IMR-90 (cell line): Measurements from ENCODE around the gene DTNA. TPM values are rescaled to one million over a fixed set of nuclear protein-coding genes. Genes with fewer than 3 reads are reported as not detected.

Experiments used
- ATAC-seq: fragments of 200-7000 bp; cut with Tn5 transposase; 2 replicates; pipeline ENCODE4 v1.9.1; 2020; ENCODE audit warnings: low read depth, mild to moderate bottlenecking, moderate library complexity
- BruUV-seq: library from RNA; stranded (reverse); fragments of 400-500 nt; replicated peaks from 2 replicates; lab custom pipeline; 2021; lab: Mats Ljungman, UMichigan
- CTCF ChIA-PET: fragments of 300-600 bp; formaldehyde crosslinking; extraction: SDS; loops from one replicate; lab custom pipeline; 2021; ENCODE audit warnings: antibody characterized with exemption; lab: Yijun Ruan, JAX
- POLR2A ChIA-PET: fragments of 300-600 bp; sonication (Branson Sonifier 250); formaldehyde crosslinking; loops from one replicate; lab custom pipeline; 2022; ENCODE audit warnings: antibody characterized with exemption; ENCODE audit not compliant: unreplicated experiment; lab: Charles Lee
- DNase-seq: peaks from one replicate; pipeline ENCODE4 v3.0.0; 2013
- H2AFZ ChIP-seq: replicated peaks from 2 replicates; pipeline ENCODE3; 2013; ENCODE audit warnings: low read length, mild to moderate bottlenecking; ENCODE audit not compliant: poor library complexity
- H2AK5ac ChIP-seq: 2 replicates; pipeline ENCODE4 v1.6.1; 2013; ENCODE audit warnings: low read depth, low read length, inconsistent platforms
- H2AK9ac ChIP-seq: replicated peaks from 2 replicates; pipeline ENCODE3; 2013; ENCODE audit warnings: mild to moderate bottlenecking, low read depth, low read length, moderate library complexity; ENCODE audit not compliant: poor library complexity
- H2BK120ac ChIP-seq: 2 replicates; pipeline ENCODE4 v1.6.1; 2013; ENCODE audit warnings: low read depth, low read length, inconsistent platforms
- H2BK15ac ChIP-seq: 3 replicates; pipeline ENCODE4 v1.6.1; 2013; ENCODE audit warnings: low read depth, low read length, inconsistent platforms
- H2BK20ac ChIP-seq: 2 replicates; pipeline ENCODE4 v1.6.1; 2013; ENCODE audit warnings: low read depth, mild to moderate bottlenecking, inconsistent platforms, low read length, moderate library complexity
- H2BK5ac ChIP-seq: 2 replicates; pipeline ENCODE4 v1.6.1; 2013; ENCODE audit warnings: mild to moderate bottlenecking, low read depth, low read length, inconsistent platforms; ENCODE audit not compliant: poor library complexity, severe bottlenecking
- H3K14ac ChIP-seq: replicated peaks from 2 replicates; pipeline ENCODE4 v1.6.1; 2013; ENCODE audit warnings: low read depth, low read length, inconsistent platforms
- H3K18ac ChIP-seq: 2 replicates; pipeline ENCODE4 v1.6.1; 2013; ENCODE audit warnings: low read depth, low read length, control low read depth
- H3K23ac ChIP-seq: 2 replicates; pipeline ENCODE4 v1.6.1; 2013; ENCODE audit warnings: low read depth, low read length, inconsistent platforms
- H3K27ac ChIP-seq: 2 replicates; pipeline ENCODE4 v1.5.1; 2013; ENCODE audit warnings: mild to moderate bottlenecking, control low read depth, low read length; ENCODE audit not compliant: insufficient read depth
- H3K27me3 ChIP-seq: 2 replicates; pipeline ENCODE4 v1.6.1; 2013; ENCODE audit warnings: low read length; ENCODE audit not compliant: control insufficient read depth, insufficient read depth
- H3K36me3 ChIP-seq: 2 replicates; pipeline ENCODE4 v1.6.1; 2013; ENCODE audit warnings: low read length, mixed read lengths; ENCODE audit not compliant: control insufficient read depth, insufficient read depth
- H3K4ac ChIP-seq: 2 replicates; pipeline ENCODE4 v1.6.1; 2013; ENCODE audit warnings: low read depth, low read length, inconsistent platforms
- H3K4me1 ChIP-seq: 2 replicates; pipeline ENCODE4 v1.6.1; 2013; ENCODE audit warnings: low read length, mixed read lengths; ENCODE audit not compliant: control insufficient read depth, insufficient read depth
- H3K4me2 ChIP-seq: 2 replicates; pipeline ENCODE4 v1.6.1; 2013; ENCODE audit warnings: low read depth, mild to moderate bottlenecking, control low read depth, low read length, moderate library complexity
- H3K4me3 ChIP-seq: 2 replicates; pipeline ENCODE4 v1.5.1; 2013; ENCODE audit warnings: low read depth, mild to moderate bottlenecking, control low read depth, low read length, moderate library complexity; ENCODE audit not compliant: insufficient read depth
- H3K56ac ChIP-seq: 2 replicates; pipeline ENCODE4 v1.6.1; 2013; ENCODE audit warnings: low read length, inconsistent platforms; ENCODE audit not compliant: insufficient read depth; ENCODE audit errors: extremely low read depth
- H3K79me1 ChIP-seq, 2 experiments: 2 replicates each; pipeline ENCODE4 v1.6.1; 2013; ENCODE audit warnings: low read length in 2 of 2, inconsistent platforms in 1 of 2, low read depth in 1 of 2
- H3K9ac ChIP-seq: 2 replicates; pipeline ENCODE4 v1.6.1; 2013; ENCODE audit warnings: low read depth, low read length, control low read depth
- H3K9me1 ChIP-seq: 2 replicates; pipeline ENCODE4 v1.6.1; 2013; ENCODE audit warnings: low read length, inconsistent platforms; ENCODE audit not compliant: insufficient read depth
- H3K9me3 ChIP-seq: 2 replicates; pipeline ENCODE4 v1.6.1; 2013; ENCODE audit warnings: low read length; ENCODE audit not compliant: control insufficient read depth, insufficient read depth
- H4K20me1 ChIP-seq: 2 replicates; pipeline ENCODE4 v1.6.1; 2013; ENCODE audit warnings: low read length, inconsistent platforms; ENCODE audit not compliant: insufficient read depth
- H4K5ac ChIP-seq: 2 replicates; pipeline ENCODE4 v1.6.1; 2013; ENCODE audit warnings: mild to moderate bottlenecking, low read depth, low read length, control low read depth
- H4K8ac ChIP-seq, 2 experiments: 2 replicates each; pipeline ENCODE4 v1.6.1; 2013; ENCODE audit warnings: low read depth in 2 of 2, low read length in 2 of 2, control low read depth in 1 of 2, inconsistent platforms in 1 of 2
- H4K91ac ChIP-seq: 2 replicates; pipeline ENCODE4 v1.6.1; 2013; ENCODE audit warnings: low read depth, low read length, inconsistent platforms; ENCODE audit not compliant: insufficient read depth
- BHLHE40 ChIP-seq: fragments of 150-350 bp; IDR thresholded peaks from 2 replicates; pipeline ENCODE4 v1.6.1; 2016; ENCODE audit warnings: mild to moderate bottlenecking, low read depth, low read length
- CEBPB ChIP-seq: IDR thresholded peaks from 2 replicates; pipeline ENCODE4 v1.6.1; 2012; ENCODE audit warnings: low read depth, low read length, improper control_type of control experiment
- CHD1 ChIP-seq: IDR thresholded peaks from 2 replicates; pipeline ENCODE4 v1.6.1; 2012; ENCODE audit warnings: low read depth, low read length, improper control_type of control experiment
- ELK1 ChIP-seq: fragments of 150-350 bp; IDR thresholded peaks from 2 replicates; pipeline ENCODE4 v1.6.1; 2016; ENCODE audit warnings: low read depth, mild to moderate bottlenecking, low read length, moderate library complexity, borderline replicate concordance
- FOS ChIP-seq: fragments of 150-350 bp; IDR thresholded peaks from 2 replicates; pipeline ENCODE4 v1.6.1; 2016; ENCODE audit warnings: low read depth, low read length
- MAFK ChIP-seq: IDR thresholded peaks from 2 replicates; pipeline ENCODE4 v1.6.1; 2012; ENCODE audit warnings: low read depth, low read length, improper control_type of control experiment
- MAZ ChIP-seq: IDR thresholded peaks from 2 replicates; pipeline ENCODE4 v1.6.1; 2012; ENCODE audit warnings: low read depth, mild to moderate bottlenecking, low read length, improper control_type of control experiment, moderate library complexity, borderline replicate concordance
- MXI1 ChIP-seq: IDR thresholded peaks from 2 replicates; pipeline ENCODE4 v1.6.1; 2012; ENCODE audit warnings: low read depth, mild to moderate bottlenecking, low read length, moderate library complexity, borderline replicate concordance
- NFE2L2 ChIP-seq: fragments of 150-350 bp; IDR thresholded peaks from 2 replicates; pipeline ENCODE4 v1.6.1; 2016; ENCODE audit warnings: low read depth, mild to moderate bottlenecking, low read length
- POLR2A ChIP-seq: IDR thresholded peaks from 2 replicates; pipeline ENCODE4 v1.6.1; 2012; ENCODE audit warnings: mild to moderate bottlenecking, low read depth, low read length
- RAD21 ChIP-seq: IDR thresholded peaks from 2 replicates; pipeline ENCODE4 v1.6.1; 2012; ENCODE audit warnings: low read length, improper control_type of control experiment
- RCOR1 ChIP-seq: IDR thresholded peaks from 2 replicates; pipeline ENCODE4 v1.6.1; 2012; ENCODE audit warnings: mild to moderate bottlenecking, low read length, improper control_type of control experiment; ENCODE audit not compliant: insufficient replicate concordance
- RFX5 ChIP-seq: IDR thresholded peaks from 2 replicates; pipeline ENCODE4 v1.8.0; 2012; ENCODE audit warnings: low read depth, mild to moderate bottlenecking, low read length, moderate library complexity
- SMC3 ChIP-seq: fragments of 150-350 bp; IDR thresholded peaks from 2 replicates; pipeline ENCODE4 v1.6.1; 2016; ENCODE audit warnings: low read depth, mild to moderate bottlenecking, antibody characterized with exemption, low read length, moderate library complexity
- USF2 ChIP-seq: fragments of 150-350 bp; IDR thresholded peaks from 2 replicates; pipeline ENCODE4 v1.6.1; 2017; ENCODE audit warnings: mild to moderate bottlenecking, antibody characterized with exemption, low read length, low read depth
- WGBS, 2 experiments: methylation state at CpG; one replicate each; pipeline versions ENCODE4 v1.1.5 to v1.1.7; 2013; ENCODE audit warnings: missing lambda C conversion rate in 2 of 2; ENCODE audit not compliant: insufficient read length in 1 of 2; ENCODE audit errors: extremely low coverage in 2 of 2; 5-methylcytosine and 5-hydroxymethylcytosine counted together
- dilution Hi-C: fragments of 300-500 bp; cut with HindIII; formaldehyde crosslinking; loops from one replicate; pipeline ENCODE4 v1.14.3; 2018; ENCODE audit warnings: low sequenced_read_pairs; ENCODE audit not compliant: unreplicated experiment
- in situ Hi-C: fragments of 300-500 bp; cut with MboI; formaldehyde crosslinking; loops from 3 replicates; pipeline ENCODE4 v1.14.3; 2019; ENCODE audit warnings: low sequenced_read_pairs, inconsistent platforms, mixed read lengths
- intact Hi-C: fragments of 100-400 bp; cut with micrococcal nuclease; formaldehyde crosslinking; loops from 2 replicates; pipeline ENCODE4 v1.10.0; 2022
- polyA plus RNA-seq, 3 experiments: library from polyadenylated mRNA; depleted of rRNA; stranded (reverse); fragments of >200 nt; gene quantifications; 2 replicates each; pipeline ENCODE4 v1.2.3, GENCODE V29; 2012; ENCODE audit warnings: low replicate concordance in 1 of 3
- total RNA-seq: library from RNA; depleted of rRNA; stranded (reverse); fragments of >200 nt; gene quantifications from 2 replicates; pipeline ENCODE4 v1.2.3, GENCODE V29; 2012
- TF ChIP-seq, protein P1 (sequence below): conservative IDR thresholded peaks from 2 replicates; pipeline ENCODE4 v1.5.1; 2012; ENCODE audit warnings: mild to moderate bottlenecking, low read depth, low read length, improper control_type of control experiment

Gene DTNA
- total and polyA plus RNA-seq, 2 of the 4 experiments (the other 2 are of a cell fraction): 9.5 to 10.8 TPM

- no peak overlapping the region; the same call in 1 of the 2 replicates for H2BK20ac ChIP-seq
- no TSS peak for BruUV-seq
These were observed 93.8 kb downstream of the DTNA start for GRCh38 chr18:34803877-34804400.

More at GRCh38 chr18:34803877-34804400, 93.8 kb downstream of the DTNA start:
- Histone ChIP-seq H3K79me1 (no peaks in the 10 kb centered on the region), H2BK120ac (no peak overlapping the region), H4K91ac (no peak overlapping the region), H2AFZ (no peak overlapping the region), H3K4me2 (no peak overlapping the region), H3K4me1 (peaks cover 5% of the 10 kb centered on the region), H4K20me1 (no peaks in the 10 kb centered on the region), H3K9me1 (0 out of 2 replicates have a peak, but pooled peaks cover 4% of the 10 kb centered on the region), H3K36me3 (no peaks in the 10 kb centered on the region), H2BK5ac (no peak overlapping the region), H3K23ac (no peak overlapping the region), H4K5ac (no peak overlapping the region), H3K27ac (no peak overlapping the region), H3K4ac (no peak overlapping the region), H3K9ac (no peak overlapping the region), H3K4me3 (no peak overlapping the region), H3K14ac (no peak overlapping the region), H3K9me3 (no peaks in the 10 kb centered on the region), H2AK5ac (no peak overlapping the region), H4K8ac (no peak overlapping the region), H3K27me3 (no peaks in the 10 kb centered on the region; the same call in 1 of the 2 replicates), H3K18ac (no peak overlapping the region), H2AK9ac (no peak overlapping the region), H3K56ac (no peak overlapping the region), H2BK15ac (no peak overlapping the region)
- dilution Hi-C loops (no loop called here), intact Hi-C loops (no loop called here), in situ Hi-C loops (no loop called here)
- POLR2A ChIA-PET: no interaction called here
- TF ChIP-seq SMC3 (no peak), NFE2L2 (no peak), POLR2A (no peak), BHLHE40 (no peak), RFX5 (no peak), USF2 (no peak), MAZ (no peak), ELK1 (no peak), MAFK (no peak), FOS (no peak), CEBPB (no peak), MXI1 (no peak), RCOR1 (no peak), RAD21 (no peak), CHD1 (no peak)
- TF ChIP-seq, protein P1, sequence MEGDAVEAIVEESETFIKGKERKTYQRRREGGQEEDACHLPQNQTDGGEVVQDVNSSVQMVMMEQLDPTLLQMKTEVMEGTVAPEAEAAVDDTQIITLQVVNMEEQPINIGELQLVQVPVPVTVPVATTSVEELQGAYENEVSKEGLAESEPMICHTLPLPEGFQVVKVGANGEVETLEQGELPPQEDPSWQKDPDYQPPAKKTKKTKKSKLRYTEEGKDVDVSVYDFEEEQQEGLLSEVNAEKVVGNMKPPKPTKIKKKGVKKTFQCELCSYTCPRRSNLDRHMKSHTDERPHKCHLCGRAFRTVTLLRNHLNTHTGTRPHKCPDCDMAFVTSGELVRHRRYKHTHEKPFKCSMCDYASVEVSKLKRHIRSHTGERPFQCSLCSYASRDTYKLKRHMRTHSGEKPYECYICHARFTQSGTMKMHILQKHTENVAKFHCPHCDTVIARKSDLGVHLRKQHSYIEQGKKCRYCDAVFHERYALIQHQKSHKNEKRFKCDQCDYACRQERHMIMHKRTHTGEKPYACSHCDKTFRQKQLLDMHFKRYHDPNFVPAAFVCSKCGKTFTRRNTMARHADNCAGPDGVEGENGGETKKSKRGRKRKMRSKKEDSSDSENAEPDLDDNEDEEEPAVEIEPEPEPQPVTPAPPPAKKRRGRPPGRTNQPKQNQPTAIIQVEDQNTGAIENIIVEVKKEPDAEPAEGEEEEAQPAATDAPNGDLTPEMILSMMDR: no peak
- CTCF ChIA-PET: no interaction called here
- 73% methylated on average over 5 of the region's 5 CpGs; no CpG with 5 or more reads in 1 of the 2 experiments for WGBS, 2 experiments
- no peak for DNase-seq
- ATAC-seq: no peak
